ENCODE measurements around the gene UNC13A. TPM values are rescaled to one million over a fixed set of nuclear protein-coding genes. Genes with fewer than 3 reads are reported as not detected.

UNC13A gene
- total RNA-seq, 1 experiment from 2014 or later, result 5.8 TPM

DNA sequence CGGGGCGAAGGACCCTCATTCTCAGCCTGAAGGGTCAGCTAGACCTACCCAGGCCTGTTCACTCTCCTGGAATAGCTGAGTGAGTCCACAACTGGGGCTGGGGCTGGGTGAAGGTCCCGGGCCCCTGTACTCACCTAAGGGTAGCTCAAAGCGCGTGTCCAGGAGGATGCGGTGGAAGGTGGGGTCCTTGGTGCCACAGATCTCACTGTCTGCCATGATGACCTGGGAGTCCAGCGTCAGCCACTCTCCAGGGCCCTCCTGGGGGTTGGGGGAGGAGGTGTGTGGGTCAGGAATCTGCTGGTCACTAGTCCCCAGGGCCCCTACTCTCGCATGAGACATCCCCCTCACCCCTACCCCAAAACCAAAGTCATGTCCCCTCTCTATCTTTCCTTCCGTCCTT is 18.7 kb downstream of the UNC13A start:
- intact Hi-C loops (cut with micrococcal nuclease; ENCODE audit: unreplicated experiment), result no loop called here
- TF ChIP-seq, protein P1, sequence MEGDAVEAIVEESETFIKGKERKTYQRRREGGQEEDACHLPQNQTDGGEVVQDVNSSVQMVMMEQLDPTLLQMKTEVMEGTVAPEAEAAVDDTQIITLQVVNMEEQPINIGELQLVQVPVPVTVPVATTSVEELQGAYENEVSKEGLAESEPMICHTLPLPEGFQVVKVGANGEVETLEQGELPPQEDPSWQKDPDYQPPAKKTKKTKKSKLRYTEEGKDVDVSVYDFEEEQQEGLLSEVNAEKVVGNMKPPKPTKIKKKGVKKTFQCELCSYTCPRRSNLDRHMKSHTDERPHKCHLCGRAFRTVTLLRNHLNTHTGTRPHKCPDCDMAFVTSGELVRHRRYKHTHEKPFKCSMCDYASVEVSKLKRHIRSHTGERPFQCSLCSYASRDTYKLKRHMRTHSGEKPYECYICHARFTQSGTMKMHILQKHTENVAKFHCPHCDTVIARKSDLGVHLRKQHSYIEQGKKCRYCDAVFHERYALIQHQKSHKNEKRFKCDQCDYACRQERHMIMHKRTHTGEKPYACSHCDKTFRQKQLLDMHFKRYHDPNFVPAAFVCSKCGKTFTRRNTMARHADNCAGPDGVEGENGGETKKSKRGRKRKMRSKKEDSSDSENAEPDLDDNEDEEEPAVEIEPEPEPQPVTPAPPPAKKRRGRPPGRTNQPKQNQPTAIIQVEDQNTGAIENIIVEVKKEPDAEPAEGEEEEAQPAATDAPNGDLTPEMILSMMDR (conservative IDR thresholded peaks at IDR 0.05; ENCODE audit: low read depth, low read length), result no peak
- TF ChIP-seq EZH2 (IDR thresholded peaks at IDR 0.05; ENCODE audit: borderline replicate concordance, low read depth, low read length, poor library complexity, severe bottlenecking), result no peak
- no TSS peak for BruUV-seq (replicated peaks)
- Histone ChIP-seq H3K4me1 (ENCODE audit: insufficient read depth, low read length, poor library complexity, severe bottlenecking) (no peaks in the 10 kb centered on the region), H3K27ac (ENCODE audit: low read depth, low read length, poor library complexity, severe bottlenecking) (no peak overlapping the region), H3K36me3 (ENCODE audit: insufficient read depth, low read length, poor library complexity, severe bottlenecking) (no peaks in the 10 kb centered on the region), H3K4me3 (ENCODE audit: low read depth, low read length, poor library complexity, severe bottlenecking) (no peak overlapping the region), H3K27me3 (replicated peaks; ENCODE audit: insufficient read depth, low read depth, low read length, poor library complexity) (no peaks in the 10 kb centered on the region), H3K9me3 (ENCODE audit: low read depth, low read length, poor library complexity, severe bottlenecking) (no peaks in the 10 kb centered on the region)
- POLR2A ChIA-PET (ENCODE audit: low non-redundant PET), result no interaction called here
- DNase-seq (ENCODE audit: low spot score), result no peak
- CTCF ChIA-PET, result no interaction called here

DNA sequence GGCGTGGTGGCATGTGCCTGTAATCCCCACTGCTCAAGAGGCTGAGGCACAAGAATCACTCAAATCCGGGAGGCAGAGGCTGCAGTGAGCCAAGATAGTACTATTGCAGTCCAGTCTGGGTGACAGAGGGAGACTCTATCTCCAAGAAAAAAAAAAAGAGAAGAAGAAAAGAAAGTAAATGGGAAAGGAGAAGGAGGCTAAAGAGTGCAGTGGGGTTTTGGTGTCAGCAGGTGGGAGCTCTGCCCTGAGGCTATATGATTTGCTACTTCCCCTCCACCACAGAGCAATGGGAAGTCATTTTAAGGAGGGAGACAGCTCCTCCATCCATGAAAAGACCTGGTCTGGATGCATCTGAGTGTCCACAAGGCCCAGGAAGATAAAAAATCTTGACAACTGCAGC is 23.1 kb downstream of the UNC13A start:
- DNase-seq (ENCODE audit: low spot score), result no peak
- Histone ChIP-seq H3K4me3 (ENCODE audit: low read depth, low read length, poor library complexity, severe bottlenecking) (no peak overlapping the region), H3K36me3 (ENCODE audit: insufficient read depth, low read length, poor library complexity, severe bottlenecking) (no peaks in the 10 kb centered on the region), H3K27ac (ENCODE audit: low read depth, low read length, poor library complexity, severe bottlenecking) (no peak overlapping the region), H3K4me1 (ENCODE audit: insufficient read depth, low read length, poor library complexity, severe bottlenecking) (no peaks in the 10 kb centered on the region), H3K27me3 (replicated peaks; ENCODE audit: insufficient read depth, low read depth, low read length, poor library complexity) (no peaks in the 10 kb centered on the region), H3K9me3 (ENCODE audit: low read depth, low read length, poor library complexity, severe bottlenecking) (no peaks in the 10 kb centered on the region)
- no TSS peak for BruUV-seq (replicated peaks)
- ChIA-PET POLR2A (ENCODE audit: low non-redundant PET) (no interaction called here), CTCF (no interaction called here)
- TF ChIP-seq, protein P1 (conservative IDR thresholded peaks at IDR 0.05; ENCODE audit: low read depth, low read length), result no peak
- no peak for TF ChIP-seq EZH2 (IDR thresholded peaks at IDR 0.05; ENCODE audit: borderline replicate concordance, low read depth, low read length, poor library complexity, severe bottlenecking)
- intact Hi-C loops (cut with micrococcal nuclease; ENCODE audit: unreplicated experiment), result no loop called here

DNA sequence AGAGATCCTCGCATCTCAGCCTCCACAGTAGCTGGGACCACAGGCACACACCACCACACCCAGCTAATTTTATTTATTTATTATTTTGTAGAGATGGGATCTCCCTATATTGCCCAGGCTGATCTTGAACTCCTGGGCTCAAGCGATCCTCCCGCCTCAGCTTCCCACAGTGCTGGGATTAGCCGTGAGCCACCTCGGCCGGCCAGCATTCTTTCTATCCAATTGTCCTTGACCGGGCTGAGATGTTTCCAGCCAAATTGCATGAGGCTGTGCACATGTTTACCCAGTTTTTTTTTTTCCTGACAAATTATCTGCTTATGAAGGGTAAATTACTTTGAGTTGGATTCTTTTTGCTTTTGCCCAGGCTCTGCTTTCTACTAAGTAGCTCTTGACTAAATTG is 28.2 kb downstream of the UNC13A start:
- TF ChIP-seq EZH2 (IDR thresholded peaks at IDR 0.05; ENCODE audit: borderline replicate concordance, low read depth, low read length, poor library complexity, severe bottlenecking), result no peak
- TF ChIP-seq, protein P1 (conservative IDR thresholded peaks at IDR 0.05; ENCODE audit: low read depth, low read length), result no peak
- no peaks in the 10 kb centered on the region for H3K36me3 ChIP-seq (ENCODE audit: insufficient read depth, low read length, poor library complexity, severe bottlenecking)
- ChIA-PET CTCF (no interaction called here), POLR2A (ENCODE audit: low non-redundant PET) (interaction anchor here (0.7 kb wide), 1 partner anchor 59 kb away, joined by 4 read pairs; the partner anchor contains the start of gene MAP1S)
- no TSS peak for BruUV-seq (replicated peaks)
- H3K4me1 ChIP-seq (ENCODE audit: insufficient read depth, low read length, poor library complexity, severe bottlenecking), result no peaks in the 10 kb centered on the region
- H3K4me3 ChIP-seq (ENCODE audit: low read depth, low read length, poor library complexity, severe bottlenecking), result no peak overlapping the region
- H3K9me3 ChIP-seq (ENCODE audit: low read depth, low read length, poor library complexity, severe bottlenecking), result no peaks in the 10 kb centered on the region
- intact Hi-C loops (cut with micrococcal nuclease; ENCODE audit: unreplicated experiment), result no loop called here
- H3K27me3 ChIP-seq (replicated peaks; ENCODE audit: insufficient read depth, low read depth, low read length, poor library complexity), result no peaks in the 10 kb centered on the region
- DNase-seq (ENCODE audit: low spot score), result no peak
- no peak overlapping the region for H3K27ac ChIP-seq (ENCODE audit: low read depth, low read length, poor library complexity, severe bottlenecking)
